ENCODE results near the gene MALSU1. TPM values are rescaled to one million over a fixed set of nuclear protein-coding genes. Genes with fewer than 3 reads are reported as not detected.

The MALSU1 gene
- 10 to 100 TPM; 41.7 to 45.4 TPM for total RNA-seq

DNA sequence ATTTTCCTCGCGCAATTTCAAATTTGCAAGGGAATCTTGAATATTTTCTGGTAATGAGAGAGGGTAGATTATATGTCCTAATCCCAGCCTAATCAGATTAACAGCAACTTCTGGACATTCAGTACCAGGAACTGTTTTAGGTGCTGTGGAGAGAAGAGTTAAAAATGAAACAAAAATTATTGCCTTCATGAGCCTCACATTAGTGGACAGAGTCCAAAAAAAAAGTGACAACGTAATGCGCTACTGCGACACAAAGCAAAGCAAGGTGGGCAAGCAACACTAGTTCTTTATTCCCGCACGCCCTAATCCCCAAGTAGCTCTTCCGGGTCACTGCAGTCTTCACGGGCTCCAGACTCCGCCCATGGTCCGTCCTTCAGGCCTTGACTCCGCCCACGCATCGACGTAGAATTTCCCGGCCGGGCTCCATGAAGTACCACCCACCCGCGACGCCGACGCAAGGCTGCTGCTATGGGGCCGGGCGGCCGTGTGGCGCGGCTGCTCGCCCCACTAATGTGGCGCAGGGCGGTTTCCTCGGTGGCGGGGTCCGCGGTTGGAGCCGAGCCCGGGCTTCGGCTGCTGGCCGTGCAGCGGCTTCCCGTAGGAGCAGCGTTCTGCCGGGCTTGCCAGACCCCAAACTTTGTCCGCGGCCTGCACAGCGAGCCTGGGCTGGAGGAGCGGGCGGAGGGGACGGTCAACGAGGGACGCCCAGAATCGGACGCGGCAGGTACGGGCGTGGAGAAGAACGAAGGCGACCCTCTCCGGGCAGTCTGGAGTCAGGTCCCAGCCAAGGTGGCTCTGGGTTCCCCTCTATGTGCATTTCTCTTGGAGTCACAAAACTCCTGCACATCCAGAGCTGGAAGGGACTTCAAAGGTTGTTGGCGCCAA lies at the start of gene MALSU1:
Gene MALSU1 (plus strand): TSS at position 455 of the 885 bp plus-strand sequence. CDS start 14 bp downstream, at position 469.

Other genes with a start within 250 kb of the MALSU1 start
- gene KLHL7, start 193.6 kb upstream of the MALSU1 start, total RNA-seq, result 10 to 100 TPM; 17.3 to 19.8 TPM
- 10 to 100 TPM; 34.2 to 35.8 TPM for gene NUP42, start 117.3 kb upstream of the MALSU1 start, total RNA-seq
- under 1 TPM in 1 of 2 experiments, not detected in 1; 0.10 TPM for gene GPNMB, start 52.6 kb upstream of the MALSU1 start, total RNA-seq
- gene IGF2BP3, start 171.2 kb downstream of the MALSU1 start, total RNA-seq, result under 1 TPM; 0.41 to 0.50 TPM
- 100 to 1,000 TPM; 109 to 110 TPM for gene TRA2A, start 232.6 kb downstream of the MALSU1 start, total RNA-seq

Data from activated naive CD4-positive, alpha-beta T cell treated with anti-CD3 and anti-CD28 coated beads, Interleukin-2, amount 10 ng/mL, durations not matched to agents 5 hours and 36 hours (primary cell).